Endometrial microvascular endothelial cells (primary cell): ENCODE measurements around the gene TSC22D1. TPM values are rescaled to one million over a fixed set of nuclear protein-coding genes. Genes with fewer than 3 reads are reported as not detected.
"Not testable (repeated sequence)": the region's sequence is repeated elsewhere in the genome, so short reads cannot be mapped to it uniquely, and the experiment has no call there.

Source experiments
- in situ Hi-C: cut with HindIII; loops from 2 replicates; pipeline ENCODE4 v1.10.0; 2017; ENCODE audit warnings: low sequenced_read_pairs, low pct_unique_long_range_greater_than_20kb; ENCODE audit errors: inconsistent ontology term
- total RNA-seq: library from RNA; depleted of rRNA; stranded (reverse); fragments of >200 nt; gene quantifications from one replicate; pipeline ENCODE4 v1.2.3, GENCODE V29; 2015; ENCODE audit errors: inconsistent ontology term

TSC22D1 gene
- total RNA-seq, 1 donor from 2014 or later = 68.8 TPM

- in situ Hi-C loops = no loop called here
Measured at GRCh38 chr13:44464471-44464870, 111.7 kb downstream of the TSC22D1 start.

- in situ Hi-C loops = no loop called here
Measured at GRCh38 chr13:44463759-44464158, 112.4 kb downstream of the TSC22D1 start.

GRCh38 chr13:44459674-44460073 is 116.5 kb downstream of the TSC22D1 start:
- in situ Hi-C loops = no loop called here

GRCh38 chr13:44458313-44458975 is 117.7 kb downstream of the TSC22D1 start:
- in situ Hi-C loops = no loop called here

- in situ Hi-C loops = not testable (repeated sequence)
Measured at GRCh38 chr13:44456212-44456611, 119.9 kb downstream of the TSC22D1 start.

- in situ Hi-C loops = no loop called here
Measured at GRCh38 chr13:44455769-44456168, 120.4 kb downstream of the TSC22D1 start.

- in situ Hi-C loops = no loop called here
Measured at GRCh38 chr13:44453881-44454280, 122.2 kb downstream of the TSC22D1 start.

- in situ Hi-C loops = no loop called here
Measured at GRCh38 chr13:44453069-44453468, 123.1 kb downstream of the TSC22D1 start.

GRCh38 chr13:44452418-44452817 is 123.7 kb downstream of the TSC22D1 start:
- in situ Hi-C loops = no loop called here

GRCh38 chr13:44451651-44452050 is 124.5 kb downstream of the TSC22D1 start:
- in situ Hi-C loops = no loop called here

- in situ Hi-C loops = no loop called here
Measured at GRCh38 chr13:44451126-44451525, 125.0 kb downstream of the TSC22D1 start.

GRCh38 chr13:44449999-44450821 is 125.9 kb downstream of the TSC22D1 start:
- in situ Hi-C loops = loop anchor here (25.0 kb wide), 1 partner anchor 313 kb away; no protein-coding TSS in a partner anchor

GRCh38 chr13:44448875-44449274 is 127.3 kb downstream of the TSC22D1 start:
- in situ Hi-C loops = loop anchor here (25.0 kb wide), 1 partner anchor 312 kb away; no protein-coding TSS in a partner anchor

- in situ Hi-C loops = loop anchor here (25.0 kb wide), 1 partner anchor 311 kb away; no protein-coding TSS in a partner anchor
Measured at GRCh38 chr13:44448373-44448772, 127.8 kb downstream of the TSC22D1 start.

- in situ Hi-C loops = loop anchor here (25.0 kb wide), 1 partner anchor 311 kb away; no protein-coding TSS in a partner anchor
Measured at GRCh38 chr13:44447783-44448321, 128.3 kb downstream of the TSC22D1 start.

- in situ Hi-C loops = loop anchor here (25.0 kb wide), 1 partner anchor 303 kb away; no protein-coding TSS in a partner anchor
Measured at GRCh38 chr13:44440046-44440608, 136.0 kb downstream of the TSC22D1 start.

GRCh38 chr13:44439452-44440024 is 136.6 kb downstream of the TSC22D1 start:
- in situ Hi-C loops = loop anchor here (10.0 to 25.0 kb wide), 2 partner anchors 302 to 535 kb away; no protein-coding TSS in a partner anchor

- in situ Hi-C loops = loop anchor here (10.0 to 25.0 kb wide), 2 partner anchors 301 to 533 kb away; no protein-coding TSS in a partner anchor
Measured at GRCh38 chr13:44438234-44438579, 137.9 kb downstream of the TSC22D1 start.
